ENCODE results near the gene ADORA3.

Gene ADORA3

GRCh38 chr1:111507411-111508201 is 4.2 kb upstream of the ADORA3 start:
- DNase-seq (ENCODE audit: low read depth in 2 of 2) = peak in 1 of 2 experiments; percentile 40

GRCh38 chr1:111506561-111506960 is 3.1 kb upstream of the ADORA3 start:
- no peak for DNase-seq (ENCODE audit: low read depth in 2 of 2)

- no peak for DNase-seq (ENCODE audit: low read depth in 2 of 2)
These were observed 2.2 kb upstream of the ADORA3 start for GRCh38 chr1:111505641-111506119.

GRCh38 chr1:111504097-111504496 is 664 bp upstream of the ADORA3 start:
- DNase-seq (ENCODE audit: low read depth in 2 of 2) = no peak

GRCh38 chr1:111501645-111502044 is 1.8 kb downstream of the ADORA3 start:
- no peak for DNase-seq (ENCODE audit: low read depth in 2 of 2)

- DNase-seq (ENCODE audit: low read depth in 2 of 2) = no peak
These were observed 4.2 kb downstream of the ADORA3 start for GRCh38 chr1:111499026-111499785.

- DNase-seq (ENCODE audit: low read depth in 2 of 2) = no peak
These were observed 5.8 kb downstream of the ADORA3 start for GRCh38 chr1:111497592-111497991.

- DNase-seq (ENCODE audit: low read depth in 2 of 2) = no peak
These were observed 7.0 kb downstream of the ADORA3 start for GRCh38 chr1:111496398-111496797.

GRCh38 chr1:111491070-111491469 is 12.4 kb downstream of the ADORA3 start:
- no peak for DNase-seq (ENCODE audit: low read depth in 2 of 2)

- no peak for DNase-seq (ENCODE audit: low read depth in 2 of 2)
These were observed 13.2 kb downstream of the ADORA3 start for GRCh38 chr1:111490220-111490619.

- DNase-seq (ENCODE audit: low read depth in 2 of 2) = no peak
These were observed 13.8 kb downstream of the ADORA3 start for GRCh38 chr1:111489604-111490003.

- no peak for DNase-seq (ENCODE audit: low read depth in 2 of 2)
These were observed 14.8 kb downstream of the ADORA3 start for GRCh38 chr1:111488669-111489068.

- DNase-seq (ENCODE audit: low read depth in 2 of 2) = no peak
These were observed 16.3 kb downstream of the ADORA3 start for GRCh38 chr1:111487133-111487532.

GRCh38 chr1:111486431-111486830 is 17.0 kb downstream of the ADORA3 start:
- DNase-seq (ENCODE audit: low read depth in 2 of 2) = no peak

GRCh38 chr1:111484391-111485026 is 18.9 kb downstream of the ADORA3 start:
- no peak for DNase-seq (ENCODE audit: low read depth in 2 of 2)

GRCh38 chr1:111483876-111484275 is 19.6 kb downstream of the ADORA3 start:
- no peak for DNase-seq (ENCODE audit: low read depth in 2 of 2)

- no peak for DNase-seq (ENCODE audit: low read depth in 2 of 2)
These were observed 20.3 kb downstream of the ADORA3 start for GRCh38 chr1:111483166-111483565.

- DNase-seq (ENCODE audit: low read depth in 2 of 2) = peak in 1 of 2 experiments; percentile 51
These were observed 21.8 kb downstream of the ADORA3 start for GRCh38 chr1:111481387-111482221.

- no peak for DNase-seq (ENCODE audit: low read depth in 2 of 2)
These were observed 22.8 kb downstream of the ADORA3 start for GRCh38 chr1:111480674-111481073.

- no peak for DNase-seq (ENCODE audit: low read depth in 2 of 2)
These were observed 26.6 kb downstream of the ADORA3 start for GRCh38 chr1:111476761-111477309.

GRCh38 chr1:111476214-111476613 is 27.2 kb downstream of the ADORA3 start:
- no peak for DNase-seq (ENCODE audit: low read depth in 2 of 2)
